K562 (cell line): ENCODE results near the gene SH2D5. TPM values are rescaled to one million over a fixed set of nuclear protein-coding genes. Genes with fewer than 3 reads are reported as not detected.

ENCODE experiments used
- ATAC-seq: fragments of 200-7000 bp; cut with Tn5 transposase; 3 replicates; pipeline ENCODE4 v1.9.1; 2020; ENCODE audit warnings: moderate library complexity
- BruUV-seq: library from RNA; stranded (reverse); fragments of 400-500 nt; replicated peaks from 2 replicates; lab custom pipeline; 2021; lab: Mats Ljungman, UMichigan
- CTCF ChIA-PET: fragments of 300-600 bp; formaldehyde crosslinking; extraction: SDS; loops from one replicate; lab custom pipeline; 2021; ENCODE audit warnings: low intra/inter-chr PET ratio; lab: Yijun Ruan, JAX
- POLR2A ChIA-PET: fragments of 300-600, 350-650 bp; sonication (Branson Sonifier 250); formaldehyde crosslinking; extraction: SDS; loops from one replicate; lab custom pipeline; 2021; ENCODE audit warnings: antibody characterized with exemption, inconsistent platforms; lab: Yijun Ruan, JAX
- DNase-seq, 4 experiments: peaks; one replicate each; pipeline versions ENCODE4 v3.0.0 to v3.0.0-alpha.2; 2011 to 2018; ENCODE audit warnings: low spot score in 3 of 4, mixed read lengths in 3 of 4; ENCODE audit errors: extremely low read depth in 1 of 4
- FAIRE-seq: peaks from 2 replicates; lab custom pipeline; 2011; peaks lifted over from hg19 to GRCh38; lab: Jason Lieb, UNC
- H2AFZ ChIP-seq: 2 replicates; pipeline ENCODE4 v1.6.0; 2011; ENCODE audit warnings: low read depth, low read length, control low read depth, inconsistent platforms
- H3K27ac ChIP-seq: fragments of 200-600 bp; 3 replicates; pipeline ENCODE4 v1.8.0; 2011; ENCODE audit warnings: low read depth, mild to moderate bottlenecking, control low read depth, inconsistent platforms, low read length, moderate library complexity, mixed read lengths; ENCODE audit errors: extremely low read depth
- H3K27me3 ChIP-seq, 2 experiments: fragments of 300-600 bp in 1 of 2; 2 replicates in 1 of 2; 3 replicates in 1 of 2; pipeline versions ENCODE4 v1.6.0 to v1.8.0; 2011; ENCODE audit warnings: inconsistent platforms in 2 of 2, low read length in 2 of 2, mild to moderate bottlenecking in 1 of 2, mixed read lengths in 1 of 2, moderate library complexity in 1 of 2; ENCODE audit not compliant: control insufficient read depth in 2 of 2, insufficient read depth in 2 of 2
- H3K36me3 ChIP-seq: fragments of 300-600 bp; 3 replicates; pipeline ENCODE4 v1.8.0; 2011; ENCODE audit warnings: mild to moderate bottlenecking, low read length, inconsistent platforms; ENCODE audit not compliant: control insufficient read depth, insufficient read depth
- H3K4me1 ChIP-seq, 2 experiments: fragments of 200-600 bp in 1 of 2; replicated peaks in 1 of 2; 2 replicates in 1 of 2; 3 replicates in 1 of 2; pipeline versions ENCODE4 v1.5.1 to v1.8.0; 2011; ENCODE audit warnings: inconsistent platforms in 2 of 2, low read length in 2 of 2, mild to moderate bottlenecking in 1 of 2, mixed read lengths in 1 of 2, moderate library complexity in 1 of 2; ENCODE audit not compliant: control insufficient read depth in 2 of 2, insufficient read depth in 2 of 2
- H3K4me2 ChIP-seq: 2 replicates; pipeline ENCODE4 v1.6.1; 2011; ENCODE audit warnings: low read length, control low read depth, inconsistent platforms, mixed read lengths; ENCODE audit not compliant: insufficient read depth
- H3K4me3 ChIP-seq: fragments of 200-600 bp; sonication (generic), shearing (Covaris generic); 2 replicates; pipeline ENCODE4 v1.5.1; 2016; ENCODE audit warnings: control low read depth, inconsistent platforms
- H3K79me2 ChIP-seq: fragments of 200-600 bp; 3 replicates; pipeline ENCODE4 v1.8.0; 2011; ENCODE audit warnings: low read length, inconsistent platforms; ENCODE audit not compliant: control insufficient read depth, insufficient read depth
- H3K9ac ChIP-seq, 2 experiments: 2 replicates each; pipeline versions ENCODE4 v1.6.0 to v1.6.1; 2011; ENCODE audit warnings: low read depth in 2 of 2, low read length in 2 of 2, control low read depth in 1 of 2, inconsistent platforms in 1 of 2, mild to moderate bottlenecking in 1 of 2, mixed read lengths in 1 of 2; ENCODE audit not compliant: insufficient read depth in 1 of 2
- H3K9me1 ChIP-seq: one replicate; pipeline ENCODE4 v1.6.0; 2011; ENCODE audit warnings: inconsistent platforms, mild to moderate bottlenecking, low read length, moderate library complexity; ENCODE audit not compliant: control insufficient read depth, insufficient read depth
- H3K9me3 ChIP-seq: replicated peaks from 2 replicates; pipeline ENCODE4 v1.5.1; 2011; ENCODE audit warnings: low read depth, low read length, inconsistent platforms; ENCODE audit not compliant: control insufficient read depth, insufficient read depth
- H4K20me1 ChIP-seq: replicated peaks from 2 replicates; pipeline ENCODE4 v1.6.1; 2011; ENCODE audit warnings: low read length, inconsistent platforms, mixed read lengths; ENCODE audit not compliant: control insufficient read depth, insufficient read depth
- ARID2 ChIP-seq: fragments of 450-650 bp; IDR thresholded peaks from 2 replicates; pipeline ENCODE4 v1.6.1; 2017; ENCODE audit warnings: antibody characterized with exemption, mild to moderate bottlenecking
- ATF3 ChIP-seq, 2 experiments: fragments of 450-650 bp in 1 of 2; sonication (generic) in 1 of 2; formaldehyde crosslinking in 1 of 2; IDR thresholded peaks in 1 of 2; conservative IDR thresholded peaks in 1 of 2; 2 replicates each; pipeline versions ENCODE4 v1.6.1 to v1.8.1; 2016 to 2023; ENCODE audit warnings: mild to moderate bottlenecking in 2 of 2, moderate library complexity in 2 of 2, inconsistent platforms in 1 of 2, missing genetic modification reagents in 1 of 2
- BRD9 ChIP-seq: fragments of 450-650 bp; IDR thresholded peaks from 2 replicates; pipeline ENCODE4 v1.6.1; 2018; ENCODE audit warnings: low read depth; ENCODE audit not compliant: partially characterized antibody
- CBX2 ChIP-seq: fragments of 200-600 bp; sonication (generic); IDR thresholded peaks from one replicate; pipeline ENCODE4 v1.6.1; 2012; ENCODE audit warnings: mild to moderate bottlenecking, low read length, inconsistent platforms; ENCODE audit not compliant: insufficient read depth, poor library complexity, severe bottlenecking
- E2F1 ChIP-seq: sonication (generic); formaldehyde crosslinking; IDR thresholded peaks from 2 replicates; pipeline ENCODE4 v1.8.1; 2023; ENCODE audit warnings: mild to moderate bottlenecking, missing genetic modification reagents, moderate library complexity
- EGR1 ChIP-seq: fragments of 450-650 bp; conservative IDR thresholded peaks from 2 replicates; pipeline ENCODE4 v1.6.1; 2017; ENCODE audit warnings: mild to moderate bottlenecking
- ETS2 ChIP-seq: IDR thresholded peaks from 2 replicates; pipeline ENCODE4 v1.6.1; 2016; ENCODE audit warnings: borderline replicate concordance, missing genetic modification characterization, mild to moderate bottlenecking, moderate library complexity, missing compliant biosample characterization; ENCODE audit not compliant: poor library complexity, severe bottlenecking
- FOXP1 ChIP-seq: sonication (generic); formaldehyde crosslinking; IDR thresholded peaks from 2 replicates; pipeline ENCODE4 v1.8.0; 2022; ENCODE audit warnings: mild to moderate bottlenecking, missing genetic modification reagents
- HDAC1 ChIP-seq, 2 experiments: fragments of 450-650 bp; IDR thresholded peaks; 2 replicates each; pipeline ENCODE4 v1.6.1; 2016 to 2017; ENCODE audit warnings: inconsistent platforms in 1 of 2, mild to moderate bottlenecking in 1 of 2, moderate library complexity in 1 of 2
- ILK ChIP-seq: fragments of 450-650 bp; IDR thresholded peaks from 2 replicates; pipeline ENCODE4 v1.6.1; 2016; ENCODE audit warnings: missing genetic modification characterization, low read depth, mild to moderate bottlenecking, missing compliant biosample characterization, moderate library complexity, borderline replicate concordance
- MCM5 ChIP-seq: fragments of 450-650 bp; IDR thresholded peaks from 2 replicates; pipeline ENCODE4 v1.6.1; 2016; ENCODE audit warnings: low read depth
- PCBP2 ChIP-seq: fragments of 200-400 bp; formaldehyde crosslinking; IDR thresholded peaks from 2 replicates; pipeline ENCODE4 v1.6.1; 2018; ENCODE audit warnings: low read length, low read depth, mild to moderate bottlenecking, moderate library complexity; ENCODE audit not compliant: poor library complexity, severe bottlenecking
- SMAD1 ChIP-seq: fragments of 150-350 bp; IDR thresholded peaks from 2 replicates; pipeline ENCODE4 v1.6.1; 2014; ENCODE audit warnings: low read length, low read depth; ENCODE audit not compliant: partially characterized antibody
- THAP7 ChIP-seq: fragments of 250-450 bp; sonication (Bioruptor Pico); IDR thresholded peaks from 2 replicates; pipeline ENCODE4 v1.5.0; 2021
- YBX1 ChIP-seq: fragments of 450-650 bp; IDR thresholded peaks from 2 replicates; pipeline ENCODE4 v1.7.1; 2016; ENCODE audit warnings: mild to moderate bottlenecking
- ZKSCAN1 ChIP-seq: fragments of 150-350 bp; IDR thresholded peaks from 2 replicates; pipeline ENCODE4 v1.6.1; 2016; ENCODE audit warnings: low read depth, low read length
- ZNF551 ChIP-seq: fragments of 250-450 bp; sonication (Bioruptor Pico); IDR thresholded peaks from 2 replicates; pipeline ENCODE4 v1.5.0; 2021; ENCODE audit warnings: mild to moderate bottlenecking, moderate library complexity
- ZNF57 ChIP-seq: fragments of 450-650 bp; formaldehyde crosslinking; IDR thresholded peaks from 2 replicates; pipeline ENCODE4 v1.4.0; 2020; ENCODE audit warnings: mild to moderate bottlenecking, moderate library complexity
- ZNF583 ChIP-seq: fragments of 250-450 bp; sonication (Bioruptor Pico); IDR thresholded peaks from 2 replicates; pipeline ENCODE4 v1.4.0; 2020
- WGBS: fragments of 100-300 bp; shearing (Covaris generic); methylation state at CpG from one replicate; pipeline ENCODE4 v1.1.6; 2016; ENCODE audit warnings: low coverage, mixed read lengths; ENCODE audit not compliant: insufficient coverage; ENCODE audit errors: missing lambda C conversion rate; 5-methylcytosine and 5-hydroxymethylcytosine counted together
- in situ Hi-C: fragments of 300-500 bp; cut with MboI; formaldehyde crosslinking; loops from 4 replicates; pipeline ENCODE4 v1.15.0; 2018; ENCODE audit warnings: inconsistent platforms, mixed read lengths
- intact Hi-C: fragments of 100-400 bp; cut with micrococcal nuclease; formaldehyde crosslinking; loops from 2 replicates; pipeline ENCODE4 v1.14.2; 2022
- polyA plus RNA-seq, 8 experiments: library from polyadenylated mRNA; depleted of rRNA in 4 of 8; stranded (reverse) in 5 of 8; unstranded in 3 of 8; fragments of >200 nt; fragmentation: Nextera tagmentation in 2 of 8; fragmentation: Illumina TruSeq in 1 of 8; extraction: Ambion mirVana in 2 of 8; extraction: Trizol in 1 of 8; gene quantifications; 2 replicates each; pipeline versions ENCODE4 v1.2.1 to v1.2.3, GENCODE V29; 2011 to 2014; ENCODE audit warnings: inconsistent platforms in 1 of 8, missing spikeins in 1 of 8
- total RNA-seq, 7 experiments: library from RNA; depleted of rRNA in 6 of 7; stranded (reverse); fragments of >200 nt in 6 of 7; fragmentation: Illumina TruSeq in 2 of 7; extraction: Trizol in 2 of 7; gene quantifications; 2 replicates each; pipeline versions ENCODE4 v1.2.1 to v1.2.3, GENCODE V29; 2011 to 2021; ENCODE audit warnings: low replicate concordance in 1 of 7

Gene SH2D5
- total and polyA plus RNA-seq, 9 of the 15 experiments (the other 6 are each of a cell fraction or from before 2014, with no cell fraction given): 0.06 to 0.11 TPM; not detected in 7

GRCh38 chr1:20703124-20703756 is 29.3 kb downstream of the SH2D5 start:
- Histone ChIP-seq H3K4me2 (no peak overlapping the region), H3K36me3 (no peaks in the 10 kb centered on the region), H3K4me1 (peaks cover 0 to 14% of the 10 kb centered on the region in 2 experiments; a peak in 3 of 5 replicates), H4K20me1 (peaks cover 5% of the 10 kb centered on the region; the same call in 1 of the 2 replicates), H2AFZ (no peak overlapping the region), H3K79me2 (no peaks in the 10 kb centered on the region), H3K9me1 (no peaks in the 10 kb centered on the region), H3K27me3 (peaks cover 0 to 13% of the 10 kb centered on the region in 2 experiments; a peak in 2 of 5 replicates), H3K27ac (no peak overlapping the region), H3K9me3 (no peaks in the 10 kb centered on the region; the same call in 1 of the 2 replicates), H3K4me3 (no peak overlapping the region), H3K9ac (no peak overlapping the region)
- FAIRE-seq: no peak
- no TSS peak for BruUV-seq
- DNase-seq: no peak
- ChIA-PET POLR2A (no interaction called here), CTCF (no interaction called here)
- intact Hi-C loops (no loop called here), in situ Hi-C loops (loop anchor here (10.0 kb wide), 1 partner anchor 662 kb away; no protein-coding TSS in a partner anchor)
- no peak for ATAC-seq
- WGBS: 0% methylated on average over 4 of the region's 4 CpGs
- TF ChIP-seq ZNF57 (CRISPR knock-in tag) (no peak), ILK (no peak), HDAC1 (IDR thresholded peaks at IDR 0.05) (0 out of 4 replicates have a peak, but pooled peaks of 1 of the 2 experiments have one; percentile 18), YBX1 (0 out of 2 replicates have a peak, but pooled peaks have one; percentile 9), THAP7 (no peak), E2F1 (CRISPR knock-in tag) (no peak), SMAD1 (no peak), ATF3 (IDR thresholded peaks at IDR 0.05) (no peak), ATF3 (CRISPR knock-in tag; conservative IDR thresholded peaks at IDR 0.05) (no peak), ETS2 (tag) (no peak), MCM5 (no peak), ZKSCAN1 (no peak), ARID2 (no peak), ZNF551 (CRISPR knock-in tag) (no peak), PCBP2 (no peak), FOXP1 (CRISPR knock-in tag) (no peak), EGR1 (peak; percentile 62), CBX2 (no peak), BRD9 (no peak), ZNF583 (CRISPR knock-in tag) (no peak)
